Thyroid gland (tissue), 4 donors: ENCODE measurements around the gene CEP170.

ENCODE experiments used
- CTCF ChIP-seq, 6 experiments: fragments of 200-600 bp in 3 of 6; fragments of 450-650 bp in 3 of 6; sonication (generic) in 3 of 6; IDR thresholded peaks; one replicate each; pipeline ENCODE4 v1.5.1; 2016 to 2019; ENCODE audit warnings: antibody characterized with exemption in 6 of 6, mild to moderate bottlenecking in 2 of 6, inconsistent platforms in 1 of 6, moderate library complexity in 1 of 6
- POLR2A ChIP-seq, 2 donors: fragments of 450-650 bp; IDR thresholded peaks; one replicate each; pipeline ENCODE4 v1.6.1; 2017; ENCODE audit warnings: antibody characterized with exemption in 2 of 2, mild to moderate bottlenecking in 2 of 2, moderate library complexity in 1 of 2

GRCh38 chr1:243287123-243287460, 32.0 kb upstream of the CEP170 start:
- TF ChIP-seq CTCF (IDR thresholded peaks at IDR 0.05) (no peak), POLR2A (IDR thresholded peaks at IDR 0.05) (no peak)
